H9 (cell line): ENCODE measurements around the gene PPFIA2. TPM values are rescaled to one million over a fixed set of nuclear protein-coding genes. Genes with fewer than 3 reads are reported as not detected.

Experiments
- DNase-seq: peaks from one replicate; pipeline ENCODE4 v3.0.0-alpha.2; 2017
- H2AFZ ChIP-seq: one replicate; pipeline ENCODE4 v1.6.1; 2013; ENCODE audit warnings: mild to moderate bottlenecking, low read length, control low read depth, moderate library complexity
- H2AK5ac ChIP-seq: 2 replicates; pipeline ENCODE4 v1.6.1; 2013; ENCODE audit warnings: low read length, control low read depth, mixed read lengths; ENCODE audit not compliant: insufficient read length
- H2BK120ac ChIP-seq: one replicate; pipeline ENCODE4 v1.6.1; 2013; ENCODE audit warnings: low read depth, mild to moderate bottlenecking, low read length, control low read depth, inconsistent platforms; ENCODE audit not compliant: poor library complexity, severe bottlenecking
- H2BK12ac ChIP-seq: 2 replicates; pipeline ENCODE4 v1.6.1; 2013; ENCODE audit warnings: low read length, control low read depth, mixed read lengths, low read depth; ENCODE audit not compliant: insufficient read length
- H2BK15ac ChIP-seq: 2 replicates; pipeline ENCODE4 v1.6.1; 2013; ENCODE audit warnings: low read depth, low read length, control low read depth
- H2BK20ac ChIP-seq: one replicate; pipeline ENCODE4 v1.6.1; 2013; ENCODE audit warnings: low read depth, mild to moderate bottlenecking, low read length, control low read depth, inconsistent platforms; ENCODE audit not compliant: poor library complexity, severe bottlenecking
- H2BK5ac ChIP-seq: 2 replicates; pipeline ENCODE4 v1.6.1; 2013; ENCODE audit warnings: low read length, control low read depth, mixed read lengths; ENCODE audit not compliant: insufficient read length
- H3K14ac ChIP-seq: 2 replicates; pipeline ENCODE4 v1.6.1; 2013; ENCODE audit warnings: low read length, control low read depth; ENCODE audit not compliant: insufficient read depth
- H3K18ac ChIP-seq: 2 replicates; pipeline ENCODE4 v1.6.1; 2013; ENCODE audit warnings: low read depth, mild to moderate bottlenecking, mixed read lengths, low read length, control low read depth; ENCODE audit not compliant: insufficient read length
- H3K23ac ChIP-seq: 2 replicates; pipeline ENCODE4 v1.6.1; 2013; ENCODE audit warnings: low read length, control low read depth, mixed read lengths, low read depth; ENCODE audit not compliant: insufficient read length
- H3K23me2 ChIP-seq: 2 replicates; pipeline ENCODE4 v1.6.1; 2013; ENCODE audit warnings: low read depth, mild to moderate bottlenecking, mixed read lengths, low read length, control low read depth; ENCODE audit not compliant: insufficient read length, poor library complexity, severe bottlenecking
- H3K27ac ChIP-seq: 2 replicates; pipeline ENCODE4 v1.5.1; 2013; ENCODE audit warnings: low read length, control low read depth, mixed read lengths, low read depth; ENCODE audit not compliant: insufficient read length
- H3K27me3 ChIP-seq: 2 replicates; pipeline ENCODE4 v1.6.1; 2013; ENCODE audit warnings: low read length, control low read depth, inconsistent platforms; ENCODE audit not compliant: insufficient read depth
- H3K4ac ChIP-seq: 2 replicates; pipeline ENCODE4 v1.6.1; 2013; ENCODE audit warnings: low read depth, mild to moderate bottlenecking, control low read depth, inconsistent platforms, low read length, moderate library complexity
- H3K4me1 ChIP-seq: 2 replicates; pipeline ENCODE4 v1.6.1; 2013; ENCODE audit warnings: low read length, control low read depth, inconsistent platforms; ENCODE audit not compliant: insufficient read depth
- H3K4me2 ChIP-seq: 2 replicates; pipeline ENCODE4 v1.6.1; 2013; ENCODE audit warnings: low read length, control low read depth, mixed read lengths; ENCODE audit not compliant: insufficient read length, insufficient read depth
- H3K56ac ChIP-seq: 2 replicates; pipeline ENCODE4 v1.6.1; 2013; ENCODE audit warnings: low read depth, mild to moderate bottlenecking, mixed read lengths, low read length, control low read depth; ENCODE audit not compliant: insufficient read length
- H3K79me1 ChIP-seq: 2 replicates; pipeline ENCODE4 v1.6.1; 2013; ENCODE audit warnings: low read depth, mild to moderate bottlenecking, moderate library complexity, low read length, control low read depth, inconsistent platforms; ENCODE audit not compliant: insufficient read depth, poor library complexity, severe bottlenecking
- H3K79me2 ChIP-seq: 2 replicates; pipeline ENCODE4 v1.6.1; 2013; ENCODE audit warnings: low read length, control low read depth, inconsistent platforms; ENCODE audit not compliant: insufficient read depth
- H3K9ac ChIP-seq: 2 replicates; pipeline ENCODE4 v1.6.1; 2013; ENCODE audit warnings: low read length, control low read depth, mixed read lengths; ENCODE audit not compliant: insufficient read length; ENCODE audit errors: extremely low read depth
- H3K9me3 ChIP-seq: one replicate; pipeline ENCODE4 v1.6.1; 2013; ENCODE audit warnings: low read depth, low read length, inconsistent platforms; ENCODE audit not compliant: control insufficient read depth
- H3T11ph ChIP-seq: one replicate; pipeline ENCODE4 v1.6.1; 2013; ENCODE audit warnings: mild to moderate bottlenecking, low read length, control low read depth, inconsistent platforms
- H4K20me1 ChIP-seq: one replicate; pipeline ENCODE4 v1.6.1; 2013; ENCODE audit not compliant: control insufficient read depth, insufficient read length, insufficient read depth
- H4K5ac ChIP-seq: 2 replicates; pipeline ENCODE4 v1.6.1; 2013; ENCODE audit warnings: low read depth, mild to moderate bottlenecking, mixed read lengths, low read length, control low read depth; ENCODE audit not compliant: insufficient read length
- H4K8ac ChIP-seq: replicated peaks from 2 replicates; pipeline ENCODE4 v1.6.1; 2013; ENCODE audit warnings: low read length, control low read depth, mixed read lengths, low read depth; ENCODE audit not compliant: insufficient read length
- H4K91ac ChIP-seq: 2 replicates; pipeline ENCODE4 v1.6.1; 2013; ENCODE audit warnings: low read depth, mild to moderate bottlenecking, moderate library complexity, mixed read lengths, low read length, control low read depth; ENCODE audit not compliant: insufficient read length
- H3K27ac Mint-ChIP-seq, 3 experiments: 2 replicates in 2 of 3; 3 replicates in 1 of 3; pipeline ENCODE4 v1.8.0; 2020 to 2021; ENCODE audit warnings: mixed read lengths in 3 of 3, mild to moderate bottlenecking in 1 of 3, moderate library complexity in 1 of 3
- H3K27me3 Mint-ChIP-seq: 2 replicates; pipeline ENCODE4 v1.8.0; 2021; ENCODE audit warnings: low read depth, mild to moderate bottlenecking, moderate library complexity, mixed read lengths
- H3K36me3 Mint-ChIP-seq, 3 experiments: 2 replicates in 2 of 3; 3 replicates in 1 of 3; pipeline ENCODE4 v1.8.0; 2020 to 2021; ENCODE audit warnings: low read depth in 3 of 3, mixed read lengths in 3 of 3; ENCODE audit not compliant: insufficient read depth in 1 of 3
- H3K4me1 Mint-ChIP-seq, 2 experiments: 2 replicates each; pipeline ENCODE4 v1.8.0; 2020; ENCODE audit warnings: mixed read lengths in 2 of 2
- H3K4me3 Mint-ChIP-seq, 2 experiments: 2 replicates in 1 of 2; 3 replicates in 1 of 2; pipeline ENCODE4 v1.8.0; 2020 to 2021; ENCODE audit warnings: mild to moderate bottlenecking in 2 of 2, mixed read lengths in 2 of 2, moderate library complexity in 1 of 2
- H3K9me3 Mint-ChIP-seq, 2 experiments: 2 replicates in 1 of 2; 3 replicates in 1 of 2; pipeline ENCODE4 v1.8.0; 2020; ENCODE audit warnings: mild to moderate bottlenecking in 2 of 2, mixed read lengths in 2 of 2, moderate library complexity in 1 of 2
- WGBS: extraction: QIAGEN DNeasy Blood & Tissue Kit; methylation state at CpG from one replicate; pipeline ENCODE4 v1.1.7; 2013; ENCODE audit warnings: missing lambda C conversion rate, low lambda C conversion rate, mixed read lengths; ENCODE audit not compliant: insufficient read length; ENCODE audit errors: extremely low coverage; 5-methylcytosine and 5-hydroxymethylcytosine counted together
- total RNA-seq: library from RNA; stranded (reverse); gene quantifications from 2 replicates; pipeline ENCODE4 v1.2.1, GENCODE V29; 2021
- TF ChIP-seq, protein P1 (sequence below): fragments of 200-600 bp; sonication (generic); conservative IDR thresholded peaks from 3 replicates; pipeline ENCODE4 v1.8.0; 2021; ENCODE audit warnings: antibody characterized with exemption, mild to moderate bottlenecking

The PPFIA2 gene
- total RNA-seq, 1 experiment from 2014 or later: 1.3 TPM

DNA sequence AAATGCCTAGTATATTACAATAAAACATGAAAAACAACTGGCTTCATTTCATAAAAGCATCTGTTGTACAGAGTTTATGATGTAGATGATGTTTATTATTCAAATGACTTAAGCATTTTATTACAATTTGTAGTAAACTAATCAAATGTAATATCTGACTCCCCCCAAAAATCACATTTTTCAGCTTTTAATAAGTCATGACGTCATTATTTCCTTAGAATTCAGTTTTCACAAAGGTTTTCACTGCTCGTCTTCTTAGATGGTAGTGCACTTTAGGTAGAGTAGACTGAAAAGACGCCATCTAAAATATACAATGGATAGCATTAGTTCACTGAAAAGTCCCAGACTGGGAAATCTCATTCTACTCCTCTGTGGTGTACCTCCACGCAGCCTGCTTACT is 499.8 kb downstream of the PPFIA2 start:
- Histone ChIP-seq H3K27ac (no peak overlapping the region), H3K23ac (no peak overlapping the region), H2BK20ac (no peak overlapping the region), H3K23me2 (no peaks in the 10 kb centered on the region), H3K56ac (no peak overlapping the region), H3K9ac (no peak overlapping the region), H4K91ac (no peak overlapping the region), H4K8ac (no peak overlapping the region), H3K4ac (no peak overlapping the region), H3K18ac (no peak overlapping the region), H2AK5ac (no peak overlapping the region), H3K79me1 (no peaks in the 10 kb centered on the region), H2BK15ac (no peak overlapping the region), H3K4me2 (no peak overlapping the region), H3T11ph (no peak overlapping the region), H3K79me2 (no peaks in the 10 kb centered on the region), H2BK120ac (no peak overlapping the region), H3K14ac (no peak overlapping the region), H2BK5ac (no peak overlapping the region), H2AFZ (no peak overlapping the region), H3K9me3 (no peaks in the 10 kb centered on the region), H4K20me1 (no peaks in the 10 kb centered on the region), H3K4me1 (no peaks in the 10 kb centered on the region; the same call in 1 of the 2 replicates), H2BK12ac (no peak overlapping the region), H3K27me3 (no peaks in the 10 kb centered on the region), H4K5ac (no peak overlapping the region)
- TF ChIP-seq, protein P1, sequence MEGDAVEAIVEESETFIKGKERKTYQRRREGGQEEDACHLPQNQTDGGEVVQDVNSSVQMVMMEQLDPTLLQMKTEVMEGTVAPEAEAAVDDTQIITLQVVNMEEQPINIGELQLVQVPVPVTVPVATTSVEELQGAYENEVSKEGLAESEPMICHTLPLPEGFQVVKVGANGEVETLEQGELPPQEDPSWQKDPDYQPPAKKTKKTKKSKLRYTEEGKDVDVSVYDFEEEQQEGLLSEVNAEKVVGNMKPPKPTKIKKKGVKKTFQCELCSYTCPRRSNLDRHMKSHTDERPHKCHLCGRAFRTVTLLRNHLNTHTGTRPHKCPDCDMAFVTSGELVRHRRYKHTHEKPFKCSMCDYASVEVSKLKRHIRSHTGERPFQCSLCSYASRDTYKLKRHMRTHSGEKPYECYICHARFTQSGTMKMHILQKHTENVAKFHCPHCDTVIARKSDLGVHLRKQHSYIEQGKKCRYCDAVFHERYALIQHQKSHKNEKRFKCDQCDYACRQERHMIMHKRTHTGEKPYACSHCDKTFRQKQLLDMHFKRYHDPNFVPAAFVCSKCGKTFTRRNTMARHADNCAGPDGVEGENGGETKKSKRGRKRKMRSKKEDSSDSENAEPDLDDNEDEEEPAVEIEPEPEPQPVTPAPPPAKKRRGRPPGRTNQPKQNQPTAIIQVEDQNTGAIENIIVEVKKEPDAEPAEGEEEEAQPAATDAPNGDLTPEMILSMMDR: no peak
- Mint-ChIP-seq H3K4me3 (no peak overlapping the region), H3K9me3 (no peaks in the 10 kb centered on the region), H3K36me3 (peaks cover 0 to 5% (median 0%) of the 10 kb centered on the region in 3 experiments; a peak in 1 of 7 replicates), H3K4me1 (peaks cover 25 to 29% of the 10 kb centered on the region in 2 experiments), H3K27me3 (no peaks in the 10 kb centered on the region), H3K27ac (no peak overlapping the region)
- no CpG with 5 or more reads among the region's 4 CpGs for WGBS
- DNase-seq: no peak
